HEK293T (cell line): ENCODE measurements around the gene GFY.
A peak's percentile ranks its signal among the peaks of the same experiment; 100 is the strongest.

Source experiments
- CTCF ChIA-PET: fragments of 350-600 bp; formaldehyde crosslinking; extraction: SDS; loops from one replicate; lab custom pipeline; 2021; ENCODE audit warnings: antibody characterized with exemption, inconsistent platforms; lab: Yijun Ruan, JAX
- POLR2A ChIA-PET: fragments of 350-600 bp; formaldehyde crosslinking; extraction: SDS; loops from one replicate; lab custom pipeline; 2020; ENCODE audit warnings: antibody characterized with exemption, inconsistent platforms; lab: Yijun Ruan, JAX
- DNase-seq: peaks from one replicate; pipeline ENCODE4 v3.0.0; 2012; ENCODE audit warnings: mixed read lengths; ENCODE audit errors: extremely low spot score
- ARNT ChIP-seq: fragments of 450-650 bp; IDR thresholded peaks from 2 replicates; pipeline ENCODE4 v1.6.1; 2017; ENCODE audit warnings: mild to moderate bottlenecking
- BHLHE40 ChIP-seq: fragments of 450-650 bp; IDR thresholded peaks from 2 replicates; pipeline ENCODE4 v1.6.1; 2016; ENCODE audit warnings: mild to moderate bottlenecking, moderate library complexity, borderline replicate concordance
- CTBP1 ChIP-seq: fragments of 450-650 bp; IDR thresholded peaks from 2 replicates; pipeline ENCODE4 v1.6.1; 2016; ENCODE audit warnings: borderline replicate concordance
- ELF4 ChIP-seq: fragments of 450-650 bp; IDR thresholded peaks from 2 replicates; pipeline ENCODE4 v1.6.1; 2017; ENCODE audit warnings: antibody characterized with exemption
- FOXA1 ChIP-seq: fragments of 450-650 bp; IDR thresholded peaks from 2 replicates; pipeline ENCODE4 v1.6.1; 2016; ENCODE audit warnings: mild to moderate bottlenecking
- FOXK2 ChIP-seq: fragments of 450-650 bp; IDR thresholded peaks from 2 replicates; pipeline ENCODE4 v1.6.1; 2016; ENCODE audit warnings: mild to moderate bottlenecking
- FOXM1 ChIP-seq: fragments of 450-650 bp; IDR thresholded peaks from 2 replicates; pipeline ENCODE4 v1.6.1; 2017; ENCODE audit warnings: mild to moderate bottlenecking, borderline replicate concordance
- HDGF ChIP-seq: fragments of 450-650 bp; IDR thresholded peaks from 2 replicates; pipeline ENCODE4 v1.6.1; 2017; ENCODE audit warnings: antibody characterized with exemption, borderline replicate concordance
- L3MBTL2 ChIP-seq: fragments of 450-650 bp; conservative IDR thresholded peaks from 2 replicates; pipeline ENCODE4 v1.6.1; 2016; ENCODE audit warnings: mild to moderate bottlenecking
- LEF1 ChIP-seq: fragments of 450-650 bp; IDR thresholded peaks from 2 replicates; pipeline ENCODE4 v1.6.1; 2017; ENCODE audit warnings: mild to moderate bottlenecking, borderline replicate concordance
- NFRKB ChIP-seq: fragments of 450-650 bp; IDR thresholded peaks from 2 replicates; pipeline ENCODE4 v1.6.1; 2016; ENCODE audit warnings: mild to moderate bottlenecking, moderate library complexity
- SP1 ChIP-seq: fragments of 450-650 bp; IDR thresholded peaks from 2 replicates; pipeline ENCODE4 v1.6.1; 2017
- SUZ12 ChIP-seq: fragments of 450-650 bp; IDR thresholded peaks from 2 replicates; pipeline ENCODE4 v1.6.1; 2016; ENCODE audit warnings: mild to moderate bottlenecking
- TARDBP ChIP-seq: fragments of 450-650 bp; IDR thresholded peaks from 2 replicates; pipeline ENCODE4 v1.6.1; 2016
- ZNF384 ChIP-seq: fragments of 450-650 bp; IDR thresholded peaks from 2 replicates; pipeline ENCODE4 v1.6.1; 2016
- TF ChIP-seq, protein P1 (sequence below): fragments of 450-650 bp; IDR thresholded peaks from 2 replicates; pipeline ENCODE4 v1.6.1; 2016

Gene GFY

DNA sequence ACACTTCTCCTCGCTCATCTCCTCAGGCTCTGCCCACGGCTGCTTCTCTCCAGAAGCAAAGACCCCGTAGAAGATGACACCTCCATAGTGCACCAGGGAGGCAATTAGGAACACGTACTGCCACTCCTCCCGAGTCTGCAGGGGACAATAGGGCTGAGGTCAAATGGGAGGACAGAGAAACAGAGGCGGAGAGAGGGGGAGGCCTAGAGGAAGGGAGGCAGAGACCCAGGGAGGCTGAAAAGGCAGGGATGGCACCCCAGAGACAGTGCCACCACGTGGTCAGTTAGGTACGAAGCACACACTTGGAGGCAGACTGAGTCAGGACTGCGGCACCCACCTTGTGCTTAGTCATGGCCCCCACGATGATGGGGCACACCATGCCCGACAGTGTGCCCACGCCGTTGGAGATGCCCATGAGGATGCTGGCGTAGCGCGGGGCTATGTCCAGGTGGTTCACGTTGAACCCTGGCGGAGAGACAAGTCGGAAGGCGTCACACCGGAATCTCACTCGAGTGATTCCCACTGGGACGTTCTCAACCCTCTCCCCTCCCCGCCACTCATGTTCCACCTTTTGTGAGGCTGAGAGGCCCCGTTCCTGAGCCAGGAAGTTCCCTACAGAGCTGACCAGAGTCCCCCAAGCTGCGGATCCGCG lies 5.6 kb downstream of the GFY start:
- DNase-seq, result peak; percentile 50
- TF ChIP-seq CTBP1 (no peak), L3MBTL2 (peak; percentile 80)
- CTCF ChIA-PET, result no interaction called here
- POLR2A ChIA-PET, result interaction anchor here (0.7 kb wide), 1 partner anchor 37 kb away, joined by 4 read pairs; no protein-coding TSS in a partner anchor

DNA sequence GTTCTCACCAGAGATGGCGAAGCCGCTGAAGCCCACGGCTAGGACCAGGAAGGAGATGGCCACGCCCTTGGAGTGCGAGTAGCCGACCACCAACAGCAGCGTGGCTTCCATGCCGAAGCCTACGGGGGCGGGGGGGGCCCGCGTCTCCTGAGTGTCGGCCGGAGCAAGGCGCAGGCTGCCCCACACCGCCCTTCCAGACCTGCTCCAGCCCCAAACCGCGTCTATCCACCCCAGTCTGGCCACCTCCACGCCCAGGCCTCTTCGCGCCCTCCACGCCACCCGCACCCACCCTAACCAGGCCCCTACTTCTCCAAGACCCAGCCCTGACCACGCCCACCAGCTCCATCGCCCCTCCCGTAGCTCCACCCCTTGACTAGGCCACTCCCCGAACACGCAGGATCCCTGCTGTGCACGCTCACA lies 6.2 kb downstream of the GFY start:
- CTCF ChIA-PET, result interaction anchor here (0.7 kb wide), 1 partner anchor 9 kb away, joined by 3 read pairs; no protein-coding TSS in a partner anchor
- POLR2A ChIA-PET, result interaction anchor here (0.7 kb wide), 1 partner anchor 38 kb away, joined by 4 read pairs; no protein-coding TSS in a partner anchor
- TF ChIP-seq FOXA1 (no peak), CTBP1 (no peak), ARNT (no peak), FOXK2 (no peak), ZNF384 (no peak), ELF4 (no peak), BHLHE40 (no peak), TARDBP (no peak), FOXM1 (no peak), SP1 (no peak), LEF1 (no peak), L3MBTL2 (no peak), SUZ12 (no peak), NFRKB (no peak)
- TF ChIP-seq, protein P1, sequence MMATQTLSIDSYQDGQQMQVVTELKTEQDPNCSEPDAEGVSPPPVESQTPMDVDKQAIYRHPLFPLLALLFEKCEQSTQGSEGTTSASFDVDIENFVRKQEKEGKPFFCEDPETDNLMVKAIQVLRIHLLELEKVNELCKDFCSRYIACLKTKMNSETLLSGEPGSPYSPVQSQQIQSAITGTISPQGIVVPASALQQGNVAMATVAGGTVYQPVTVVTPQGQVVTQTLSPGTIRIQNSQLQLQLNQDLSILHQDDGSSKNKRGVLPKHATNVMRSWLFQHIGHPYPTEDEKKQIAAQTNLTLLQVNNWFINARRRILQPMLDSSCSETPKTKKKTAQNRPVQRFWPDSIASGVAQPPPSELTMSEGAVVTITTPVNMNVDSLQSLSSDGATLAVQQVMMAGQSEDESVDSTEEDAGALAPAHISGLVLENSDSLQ, result no peak

DNA sequence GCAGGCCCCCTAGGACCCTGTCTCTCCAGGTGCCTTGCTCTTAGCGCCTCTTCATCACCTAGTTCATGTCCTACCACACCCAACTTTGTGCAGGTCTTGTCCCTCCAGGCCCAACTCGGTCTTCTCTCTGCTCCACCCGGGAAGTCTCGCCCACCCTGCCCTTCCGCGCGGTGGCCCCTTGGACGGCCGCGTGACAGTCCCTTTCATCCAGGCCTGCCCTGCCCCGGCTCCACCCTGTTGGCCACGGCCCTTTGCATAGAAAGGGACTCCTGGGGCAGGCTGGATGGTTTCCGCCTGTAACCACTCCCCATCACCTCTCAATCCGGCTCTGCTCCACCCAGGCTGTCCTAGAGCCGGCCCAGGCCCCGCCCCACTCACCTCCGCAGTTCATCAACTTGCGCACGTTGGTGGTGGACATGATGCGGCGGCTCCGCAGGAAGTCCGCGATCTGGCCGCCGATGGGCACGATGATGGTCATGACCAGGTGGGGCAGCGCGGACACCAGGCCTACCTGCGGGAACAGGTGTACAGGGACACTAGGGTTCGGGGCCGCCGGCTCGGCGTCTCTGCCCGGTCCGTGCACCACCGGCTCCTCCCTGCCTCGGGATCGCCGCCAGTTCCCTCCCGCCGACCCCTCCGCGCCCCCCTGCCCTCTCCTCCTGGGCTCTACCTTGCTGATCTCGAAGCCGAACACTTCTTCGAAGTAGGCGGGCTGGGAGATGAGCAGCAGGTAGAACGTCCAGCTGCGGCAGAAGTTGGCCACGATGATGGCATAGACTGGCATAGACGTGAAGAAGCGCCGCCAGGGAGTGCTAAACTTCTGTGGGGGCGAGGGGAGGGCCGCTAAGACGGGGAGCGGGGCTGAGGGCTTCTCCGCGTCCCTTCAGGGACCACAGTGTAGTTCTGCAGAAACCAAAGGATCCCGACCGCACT lies 7.2 kb downstream of the GFY start:
- ChIA-PET CTCF (no interaction called here), POLR2A (no interaction called here)
- TF ChIP-seq L3MBTL2 (no peak), ZNF384 (no peak), SUZ12 (no peak), SP1 (no peak), CTBP1 (no peak), HDGF (no peak), ELF4 (no peak), FOXA1 (no peak), TARDBP (no peak)
- DNase-seq, result no peak

More for the DNA sequence above, 6.2 kb downstream of the GFY start:
- no peak for DNase-seq

DNA sequence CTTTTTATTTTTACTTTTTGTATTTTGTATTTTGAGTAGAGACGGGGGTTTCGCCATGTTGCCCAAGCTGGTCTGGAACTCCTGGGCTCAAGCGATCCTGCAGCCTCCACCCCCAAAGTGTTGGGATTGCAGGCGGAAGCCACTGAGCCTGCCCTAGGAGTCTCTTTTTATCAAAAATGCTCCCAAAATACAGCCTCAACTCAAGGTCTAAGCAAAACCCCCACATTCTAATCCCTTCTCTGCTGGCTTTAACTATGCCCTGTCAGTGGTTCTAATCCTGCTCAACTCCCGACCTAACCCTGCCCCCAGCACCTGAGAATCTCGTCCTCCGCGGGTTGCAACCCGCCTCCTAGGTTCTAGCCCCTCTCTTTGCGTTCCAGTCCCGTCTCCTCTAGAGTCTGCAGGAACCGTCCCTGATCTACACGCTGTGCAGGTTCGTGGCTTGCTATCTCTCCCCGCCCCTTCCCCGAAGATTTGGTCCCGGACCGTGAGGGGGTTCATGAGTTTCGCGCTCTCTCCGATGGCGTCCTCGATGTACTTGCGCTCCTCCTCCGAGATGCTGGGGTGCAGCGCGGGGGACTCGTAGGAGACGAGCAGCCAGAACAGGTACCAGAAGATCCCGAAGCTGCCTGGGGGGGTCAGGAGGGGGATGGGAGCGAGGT lies 8.2 kb downstream of the GFY start:
- POLR2A ChIA-PET, result no interaction called here
- CTCF ChIA-PET, result no interaction called here
- TF ChIP-seq CTBP1 (no peak), ZNF384 (no peak), NFRKB (no peak)
- no peak for DNase-seq

DNA sequence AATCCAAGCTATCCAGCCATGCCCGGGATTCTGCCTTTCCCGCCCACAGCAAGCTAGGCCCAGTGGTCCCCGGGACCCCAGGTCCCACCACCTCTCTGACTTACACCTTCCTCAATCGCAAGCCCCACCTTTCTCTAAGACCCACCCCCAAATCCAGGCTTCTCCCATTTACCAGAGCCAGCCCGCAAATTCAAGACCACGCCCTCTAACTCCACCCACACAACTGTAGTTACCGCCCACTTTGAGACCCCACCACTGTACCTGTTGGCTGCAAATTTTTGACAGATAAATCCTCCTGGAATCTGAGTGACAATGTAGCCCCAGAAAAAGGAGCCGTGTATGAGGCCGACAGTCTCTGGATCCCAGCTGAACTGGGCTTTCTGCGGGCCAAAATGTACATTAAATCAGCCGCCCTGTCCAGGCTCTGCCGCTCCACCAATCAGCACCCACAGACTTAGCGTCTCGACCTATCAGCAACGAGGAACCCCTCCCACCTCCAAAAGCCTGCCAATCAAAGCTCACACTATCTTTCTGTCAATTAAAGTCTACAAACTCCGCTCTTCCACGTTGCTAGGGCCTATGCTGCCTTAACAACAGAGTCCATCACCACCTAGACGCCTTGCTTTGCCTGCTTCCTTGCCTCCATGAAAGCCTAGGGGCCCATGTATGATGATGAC lies 9.9 kb downstream of the GFY start:
- CTCF ChIA-PET, result interaction anchor here (1.1 to 1.8 kb wide), 2 partner anchors 9 to 13 kb away, joined by 3 to 4 read pairs; no protein-coding TSS in a partner anchor
- no peak for TF ChIP-seq FOXA1
- TF ChIP-seq, protein P1, result peak; percentile 90
- DNase-seq, result no peak
- POLR2A ChIA-PET, result interaction anchor here (1.6 kb wide), 1 partner anchor 31 kb away, joined by 4 read pairs; no protein-coding TSS in a partner anchor

DNA sequence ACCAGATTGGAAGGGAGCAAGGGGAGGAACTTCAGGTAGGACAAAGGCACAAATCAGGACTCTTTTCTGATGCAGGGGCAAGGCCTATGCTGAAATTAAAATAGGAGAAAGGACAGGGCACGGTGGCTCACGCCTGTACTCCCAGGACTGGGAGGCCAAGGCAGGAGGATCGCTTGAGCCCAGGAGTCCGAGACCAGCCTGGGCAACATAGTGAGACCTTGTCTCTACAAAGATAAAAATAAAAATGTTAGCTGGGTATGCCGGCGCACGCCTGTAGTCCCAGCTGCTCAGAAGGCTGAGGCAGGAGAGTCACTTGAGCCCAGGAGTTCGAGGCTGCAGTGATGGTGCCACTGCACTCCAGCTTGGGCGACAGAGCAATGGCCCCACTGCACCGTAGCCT lies 10.5 kb downstream of the GFY start:
- POLR2A ChIA-PET, result interaction anchor here (1.4 to 1.6 kb wide), 2 partner anchors 18 to 32 kb away, joined by 4 to 5 read pairs; partner anchors contain the start of gene ALDH16A1

More for the DNA sequence above, 10.5 kb downstream of the GFY start:
- no peak for DNase-seq
- TF ChIP-seq SUZ12 (no peak), LEF1 (no peak), ELF4 (no peak), NFRKB (no peak), CTBP1 (no peak), FOXK2 (no peak), SP1 (no peak), FOXM1 (no peak), ZNF384 (no peak), L3MBTL2 (no peak), BHLHE40 (no peak), HDGF (no peak), TARDBP (no peak), FOXA1 (no peak), ARNT (no peak)
- TF ChIP-seq, protein P1, result no peak
- CTCF ChIA-PET, result interaction anchor here (1.1 to 1.8 kb wide), 2 partner anchors 9 to 14 kb away, joined by 3 to 4 read pairs; no protein-coding TSS in a partner anchor
